ENCODE data around the gene HNRNPA3. TPM values are rescaled to one million over a fixed set of nuclear protein-coding genes. Genes with fewer than 3 reads are reported as not detected.
"Not testable (repeated sequence)": the region's sequence is repeated elsewhere in the genome, so short reads cannot be mapped to it uniquely, and the experiment has no call there.

Gene HNRNPA3
- total RNA-seq, 4 donors from 2014 or later = 56.4 to 256 (median 107) TPM

DNA sequence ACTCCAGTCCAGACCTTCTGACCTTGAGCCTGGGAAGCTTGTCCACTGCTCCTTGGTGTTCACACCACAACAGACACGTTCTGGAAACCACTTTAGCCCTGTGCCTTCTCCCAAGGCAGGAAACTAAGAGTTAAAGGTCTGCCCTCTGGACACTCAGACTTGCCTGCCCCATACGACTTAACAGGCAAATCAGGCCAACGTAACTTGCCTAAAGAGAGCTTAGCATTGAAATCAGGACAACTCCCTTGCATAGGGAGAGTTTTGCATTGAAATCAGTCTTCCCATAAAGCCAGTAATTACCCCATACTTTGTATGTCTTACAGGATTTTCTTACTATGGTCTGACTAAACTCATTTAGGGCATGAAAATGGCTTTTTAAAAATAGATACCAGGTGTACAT lies 33.4 kb downstream of the HNRNPA3 start:
- intact Hi-C loops (cut with DNase I; ENCODE audit: low total_unique reads) = no loop called here
- Histone ChIP-seq H3K27ac (peak overlapping the region; percentile 69 to 89), H3K4me1 (peaks cover 19 to 31% of the 10 kb centered on the region in 2 donors), H3K27me3 (no peaks in the 10 kb centered on the region), H3K4me3 (no peak overlapping the region), H3K36me3 (no peaks in the 10 kb centered on the region), H3K9me3 (no peaks in the 10 kb centered on the region)
- TF ChIP-seq, protein P1, sequence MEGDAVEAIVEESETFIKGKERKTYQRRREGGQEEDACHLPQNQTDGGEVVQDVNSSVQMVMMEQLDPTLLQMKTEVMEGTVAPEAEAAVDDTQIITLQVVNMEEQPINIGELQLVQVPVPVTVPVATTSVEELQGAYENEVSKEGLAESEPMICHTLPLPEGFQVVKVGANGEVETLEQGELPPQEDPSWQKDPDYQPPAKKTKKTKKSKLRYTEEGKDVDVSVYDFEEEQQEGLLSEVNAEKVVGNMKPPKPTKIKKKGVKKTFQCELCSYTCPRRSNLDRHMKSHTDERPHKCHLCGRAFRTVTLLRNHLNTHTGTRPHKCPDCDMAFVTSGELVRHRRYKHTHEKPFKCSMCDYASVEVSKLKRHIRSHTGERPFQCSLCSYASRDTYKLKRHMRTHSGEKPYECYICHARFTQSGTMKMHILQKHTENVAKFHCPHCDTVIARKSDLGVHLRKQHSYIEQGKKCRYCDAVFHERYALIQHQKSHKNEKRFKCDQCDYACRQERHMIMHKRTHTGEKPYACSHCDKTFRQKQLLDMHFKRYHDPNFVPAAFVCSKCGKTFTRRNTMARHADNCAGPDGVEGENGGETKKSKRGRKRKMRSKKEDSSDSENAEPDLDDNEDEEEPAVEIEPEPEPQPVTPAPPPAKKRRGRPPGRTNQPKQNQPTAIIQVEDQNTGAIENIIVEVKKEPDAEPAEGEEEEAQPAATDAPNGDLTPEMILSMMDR (IDR thresholded peaks at IDR 0.05) = no peak
- TF ChIP-seq POLR2A (IDR thresholded peaks at IDR 0.05) = no peak
- no peak for DNase-seq

DNA sequence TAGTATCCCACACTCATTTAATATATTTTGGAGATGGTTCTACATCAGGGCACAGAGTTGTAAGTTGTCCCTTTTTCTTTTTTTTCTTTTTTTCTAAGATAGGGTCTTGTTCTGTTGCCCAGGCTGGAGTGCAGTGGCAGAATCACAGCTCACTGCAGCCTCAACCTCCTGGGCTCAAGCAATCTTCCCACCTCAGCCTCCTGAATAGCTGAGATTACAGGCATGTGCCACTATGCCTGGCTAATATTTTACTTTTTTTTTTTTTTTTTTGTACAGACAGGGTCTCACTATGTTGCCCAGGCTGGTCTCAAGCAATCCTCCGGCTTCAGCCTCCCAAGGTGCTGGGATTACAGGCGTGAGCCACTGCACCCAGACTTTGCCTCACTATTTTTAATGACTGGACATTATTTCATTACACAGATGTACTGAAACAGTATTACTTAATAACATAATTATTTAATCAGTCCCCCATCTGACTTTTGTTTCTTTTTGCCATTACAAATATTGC lies 34.0 kb downstream of the HNRNPA3 start:
- Histone ChIP-seq H3K4me1 (peaks cover 19 to 35% of the 10 kb centered on the region in 2 donors), H3K27ac (peak overlapping the region in 1 of 2 donors; percentile 89)
- H3K4me3 ChIP-seq; DNase-seq; H3K36me3 ChIP-seq; intact Hi-C loops (cut with DNase I; ENCODE audit: low total_unique reads); H3K27me3 ChIP-seq; H3K9me3 ChIP-seq: not testable (repeated sequence)

DNA sequence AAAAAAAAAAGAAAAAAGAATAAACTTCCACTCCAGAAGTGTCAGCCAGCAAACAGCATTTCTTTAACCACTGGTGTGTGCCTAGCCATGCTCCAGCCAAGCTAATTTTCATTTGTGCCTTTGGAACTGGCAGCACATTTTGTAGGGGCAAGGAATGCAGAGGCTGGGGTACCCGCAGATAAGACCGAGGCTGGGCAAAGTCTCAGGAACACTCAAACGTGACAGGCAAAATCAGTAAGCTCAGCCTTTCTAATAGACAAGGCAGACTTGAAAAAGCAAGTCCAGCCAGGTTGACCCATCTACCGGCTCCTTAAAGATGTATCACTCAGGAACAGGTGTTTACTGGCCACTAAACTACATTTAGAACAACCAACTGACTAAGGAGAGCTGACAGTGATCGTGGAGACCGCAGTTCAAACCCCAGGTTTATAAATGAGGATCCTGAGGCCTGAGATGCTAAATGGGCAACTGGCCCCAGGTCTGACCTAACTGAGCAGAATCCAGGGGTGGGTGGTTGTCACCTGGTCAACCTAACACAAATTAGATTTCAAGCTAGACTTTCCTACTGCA lies 35.2 kb downstream of the HNRNPA3 start:
- Histone ChIP-seq H3K4me1 (peaks cover 21 to 36% of the 10 kb centered on the region in 2 donors), H3K27me3 (no peaks in the 10 kb centered on the region), H3K4me3 (no peak overlapping the region), H3K9me3 (no peaks in the 10 kb centered on the region), H3K36me3 (no peaks in the 10 kb centered on the region), H3K27ac (peak overlapping the region in 1 of 2 donors; percentile 6)
- no peak for DNase-seq
- TF ChIP-seq, protein P1 (IDR thresholded peaks at IDR 0.05) = no peak
- no peak for TF ChIP-seq POLR2A (IDR thresholded peaks at IDR 0.05)
- intact Hi-C loops (cut with DNase I; ENCODE audit: low total_unique reads) = no loop called here

DNA sequence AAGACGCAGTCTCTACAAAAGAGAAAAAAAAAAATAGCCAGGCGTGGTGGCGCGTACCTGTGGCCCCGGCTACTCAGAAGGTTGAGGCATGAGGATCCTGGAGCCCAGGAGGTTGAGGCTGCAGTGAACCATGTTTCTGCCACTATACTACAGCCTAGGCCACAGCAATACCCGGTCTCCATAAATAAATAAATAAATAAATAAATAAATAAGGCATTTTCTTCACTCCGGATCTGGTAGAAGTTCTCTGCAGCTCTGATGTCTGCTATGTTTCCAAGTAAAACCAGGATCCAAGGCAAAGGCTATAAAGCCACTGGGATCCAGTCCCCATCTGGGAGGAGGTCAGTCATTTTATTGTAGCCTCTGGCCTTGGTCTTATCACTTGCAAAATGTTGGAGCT lies 36.4 kb downstream of the HNRNPA3 start:
- H3K27ac ChIP-seq = no peak overlapping the region
- no peak for TF ChIP-seq POLR2A (IDR thresholded peaks at IDR 0.05)
- TF ChIP-seq, protein P1 (IDR thresholded peaks at IDR 0.05) = no peak
- no peak for DNase-seq
- H3K9me3 ChIP-seq = no peaks in the 10 kb centered on the region
- intact Hi-C loops (cut with DNase I; ENCODE audit: low total_unique reads) = no loop called here
- H3K4me3 ChIP-seq = no peak overlapping the region
- H3K36me3 ChIP-seq = no peaks in the 10 kb centered on the region
- peaks cover 22 to 31% of the 10 kb centered on the region in 2 donors for H3K4me1 ChIP-seq
- no peaks in the 10 kb centered on the region for H3K27me3 ChIP-seq

DNA sequence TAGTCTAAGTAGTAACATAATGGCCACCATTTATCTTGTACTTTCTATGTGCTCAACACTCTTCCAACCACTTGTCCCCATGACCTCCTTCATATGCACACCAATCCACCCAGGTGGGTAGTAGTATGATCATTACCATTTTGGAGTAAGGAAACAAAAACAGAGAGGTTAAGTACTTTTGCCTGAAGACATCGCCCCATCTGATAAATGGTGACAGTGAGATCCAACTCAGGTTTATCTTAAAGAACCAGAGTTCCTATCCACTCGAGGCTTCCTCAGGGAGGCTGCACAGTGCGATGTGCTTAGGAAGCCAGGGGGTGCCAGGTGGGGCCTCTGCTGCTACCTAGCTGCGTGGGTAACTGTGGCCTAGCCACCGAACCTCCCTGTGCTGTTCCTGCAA lies 37.9 kb downstream of the HNRNPA3 start:
- peak overlapping the region in 1 of 2 donors; percentile 64 for H3K27ac ChIP-seq
- no peaks in the 10 kb centered on the region for H3K36me3 ChIP-seq
- H3K4me3 ChIP-seq = no peak overlapping the region
- no peaks in the 10 kb centered on the region for H3K27me3 ChIP-seq
- no peaks in the 10 kb centered on the region for H3K9me3 ChIP-seq
- peaks cover 29 to 30% of the 10 kb centered on the region in 2 donors for H3K4me1 ChIP-seq
- no peak for TF ChIP-seq POLR2A (IDR thresholded peaks at IDR 0.05)
- TF ChIP-seq, protein P1 (IDR thresholded peaks at IDR 0.05) = no peak
- intact Hi-C loops (cut with DNase I; ENCODE audit: low total_unique reads) = no loop called here
- DNase-seq = no peak

All from uterus (tissue), 4 donors.